Activated naive CD8-positive, alpha-beta T cell (primary cell): Measurements from ENCODE around the gene BCL2L2.
"Not testable (repeated sequence)": the region's sequence is repeated elsewhere in the genome, so short reads cannot be mapped to it uniquely, and the experiment has no call there.

Source experiments
- H3K27ac Mint-ChIP-seq: one replicate; pipeline ENCODE4 v1.8.0; 2021; ENCODE audit warnings: mixed read lengths
- H3K27me3 Mint-ChIP-seq: one replicate; pipeline ENCODE4 v1.8.0; 2021; ENCODE audit warnings: mixed read lengths
- H3K36me3 Mint-ChIP-seq: one replicate; pipeline ENCODE4 v1.8.0; 2021; ENCODE audit warnings: mixed read lengths
- H3K4me1 Mint-ChIP-seq: one replicate; pipeline ENCODE4 v1.8.0; 2021; ENCODE audit warnings: low read depth, mixed read lengths
- H3K4me3 Mint-ChIP-seq: one replicate; pipeline ENCODE4 v1.8.0; 2021; ENCODE audit warnings: mild to moderate bottlenecking, mixed read lengths
- H3K9me3 Mint-ChIP-seq: one replicate; pipeline ENCODE4 v1.8.0; 2021; ENCODE audit warnings: low read depth, mixed read lengths

Gene BCL2L2

DNA sequence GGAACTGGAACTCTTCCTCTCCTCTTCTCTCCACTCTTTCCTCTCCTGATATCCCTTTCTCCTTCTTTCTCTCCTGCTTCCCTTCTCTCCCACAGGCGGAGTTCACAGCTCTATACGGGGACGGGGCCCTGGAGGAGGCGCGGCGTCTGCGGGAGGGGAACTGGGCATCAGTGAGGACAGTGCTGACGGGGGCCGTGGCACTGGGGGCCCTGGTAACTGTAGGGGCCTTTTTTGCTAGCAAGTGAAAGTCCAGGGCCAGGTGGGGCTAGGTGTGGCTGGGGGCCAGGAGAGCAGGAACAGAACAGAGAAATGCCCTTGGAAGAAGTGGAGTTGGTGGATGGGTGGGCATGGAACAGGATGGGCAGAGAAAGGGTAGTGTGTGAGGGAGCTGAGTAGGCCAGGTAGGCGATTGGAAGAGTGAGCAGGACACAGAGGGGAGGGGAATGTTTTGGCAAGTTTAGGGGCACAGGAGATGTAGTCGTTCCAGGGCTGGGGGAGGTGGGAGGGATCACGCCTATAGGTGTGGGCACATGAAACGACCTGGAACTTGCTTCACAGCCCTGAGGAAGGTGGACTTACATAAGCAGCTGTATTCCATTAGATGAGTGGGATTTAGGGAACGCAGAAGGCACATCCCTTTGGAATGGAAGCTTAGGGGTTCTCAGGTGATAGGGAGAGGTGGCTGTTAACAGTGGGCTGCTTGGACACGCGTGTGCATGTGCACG lies 2.2 kb downstream of the BCL2L2 start:
- Mint-ChIP-seq H3K36me3 (no peaks in the 10 kb centered on the region), H3K4me1 (no peaks in the 10 kb centered on the region), H3K27ac (no peak overlapping the region), H3K9me3 (no peaks in the 10 kb centered on the region), H3K4me3 (no peak overlapping the region), H3K27me3 (peaks cover 13% of the 10 kb centered on the region)

DNA sequence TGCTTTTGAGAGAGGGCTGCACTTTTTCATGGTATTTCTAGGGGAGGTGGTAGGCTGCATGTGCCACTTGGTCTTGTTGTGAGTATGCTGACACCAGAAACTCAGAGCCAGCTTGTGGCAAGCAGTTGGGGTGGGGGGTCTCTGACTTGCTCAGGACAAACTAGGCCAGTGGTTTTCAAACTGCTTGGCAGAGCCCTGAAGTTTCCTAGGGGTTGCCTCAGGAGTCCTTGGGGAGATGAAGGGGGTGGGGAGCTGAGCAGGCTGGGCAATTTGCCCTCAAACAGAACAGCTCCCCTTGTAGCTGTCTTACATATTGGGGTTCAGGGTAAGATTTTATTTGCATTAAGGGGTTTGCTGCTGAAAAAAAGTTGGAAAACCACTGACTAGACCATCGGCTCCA lies 3.9 kb downstream of the BCL2L2 start:
- Mint-ChIP-seq H3K9me3 (no peaks in the 10 kb centered on the region), H3K27me3 (peaks cover 13% of the 10 kb centered on the region), H3K36me3 (no peaks in the 10 kb centered on the region), H3K4me3 (no peak overlapping the region), H3K4me1 (no peaks in the 10 kb centered on the region), H3K27ac (no peak overlapping the region)

DNA sequence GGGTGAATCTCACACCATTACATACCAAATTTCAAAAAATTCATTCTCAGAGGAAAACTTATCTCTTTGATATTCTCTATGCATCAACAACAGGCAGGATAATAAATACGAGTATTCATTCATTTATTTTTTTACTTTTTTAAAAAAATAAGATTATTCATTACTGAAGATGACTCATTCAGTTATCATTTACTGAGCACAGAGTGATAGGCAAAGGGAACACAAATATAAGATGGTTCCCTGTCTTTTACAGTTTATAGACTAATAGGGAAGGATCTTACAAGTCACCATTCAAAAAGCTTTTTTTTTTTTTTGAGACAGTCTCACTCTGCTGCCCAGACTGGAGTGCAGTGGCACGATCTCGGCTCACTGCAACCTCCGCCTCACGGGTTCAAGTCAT lies 9.7 kb downstream of the BCL2L2 start:
- Mint-ChIP-seq H3K9me3 (no peaks in the 10 kb centered on the region), H3K4me1 (peaks cover 10% of the 10 kb centered on the region), H3K27ac (no peak overlapping the region), H3K27me3 (no peaks in the 10 kb centered on the region), H3K4me3 (no peak overlapping the region), H3K36me3 (peaks cover 2% of the 10 kb centered on the region)

DNA sequence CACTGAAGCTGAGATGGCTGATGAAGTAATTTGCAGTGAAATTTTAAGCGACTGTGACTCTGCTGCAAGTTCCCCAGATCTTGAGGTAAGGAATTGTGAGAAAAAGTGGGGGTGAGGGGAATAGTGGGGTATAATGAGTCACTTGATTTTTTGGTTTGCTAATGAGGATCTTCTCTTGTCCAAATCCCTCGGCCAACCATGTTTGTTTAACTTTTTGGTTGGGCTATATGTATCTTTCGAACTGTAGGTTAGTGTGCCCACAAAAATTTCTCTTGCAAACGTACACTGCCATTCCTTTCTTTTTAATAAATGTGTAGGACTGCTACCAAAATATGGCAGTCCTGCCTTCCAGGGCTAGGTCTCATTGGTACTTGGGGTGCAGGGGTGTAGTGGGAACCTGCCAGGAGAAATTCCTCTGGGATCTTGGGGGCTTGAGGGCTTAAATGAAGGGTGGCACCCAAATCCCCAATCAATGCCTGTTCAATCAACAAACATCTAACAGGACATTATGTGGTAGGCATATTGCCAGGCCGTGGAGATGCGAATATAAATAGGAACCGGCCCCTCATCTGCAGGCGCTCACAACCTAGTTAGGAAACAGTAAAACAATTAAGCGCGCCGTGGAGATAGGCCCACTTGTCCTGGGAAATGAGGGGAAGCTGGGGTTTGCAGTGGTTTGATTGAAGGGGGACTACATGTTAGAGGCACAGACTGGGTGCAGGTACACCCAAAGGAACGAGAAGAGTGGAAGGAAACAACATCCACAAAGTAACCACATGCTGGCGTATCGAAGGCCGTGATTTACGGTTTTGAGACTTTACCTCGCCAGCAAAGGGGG lies 13.3 kb downstream of the BCL2L2 start:
- Mint-ChIP-seq H3K9me3 (no peaks in the 10 kb centered on the region), H3K27me3 (no peaks in the 10 kb centered on the region), H3K4me1 (peaks cover 26% of the 10 kb centered on the region), H3K36me3 (peaks cover 16% of the 10 kb centered on the region), H3K4me3 (peak overlapping the region; percentile 89), H3K27ac (peak overlapping the region; percentile 97)

DNA sequence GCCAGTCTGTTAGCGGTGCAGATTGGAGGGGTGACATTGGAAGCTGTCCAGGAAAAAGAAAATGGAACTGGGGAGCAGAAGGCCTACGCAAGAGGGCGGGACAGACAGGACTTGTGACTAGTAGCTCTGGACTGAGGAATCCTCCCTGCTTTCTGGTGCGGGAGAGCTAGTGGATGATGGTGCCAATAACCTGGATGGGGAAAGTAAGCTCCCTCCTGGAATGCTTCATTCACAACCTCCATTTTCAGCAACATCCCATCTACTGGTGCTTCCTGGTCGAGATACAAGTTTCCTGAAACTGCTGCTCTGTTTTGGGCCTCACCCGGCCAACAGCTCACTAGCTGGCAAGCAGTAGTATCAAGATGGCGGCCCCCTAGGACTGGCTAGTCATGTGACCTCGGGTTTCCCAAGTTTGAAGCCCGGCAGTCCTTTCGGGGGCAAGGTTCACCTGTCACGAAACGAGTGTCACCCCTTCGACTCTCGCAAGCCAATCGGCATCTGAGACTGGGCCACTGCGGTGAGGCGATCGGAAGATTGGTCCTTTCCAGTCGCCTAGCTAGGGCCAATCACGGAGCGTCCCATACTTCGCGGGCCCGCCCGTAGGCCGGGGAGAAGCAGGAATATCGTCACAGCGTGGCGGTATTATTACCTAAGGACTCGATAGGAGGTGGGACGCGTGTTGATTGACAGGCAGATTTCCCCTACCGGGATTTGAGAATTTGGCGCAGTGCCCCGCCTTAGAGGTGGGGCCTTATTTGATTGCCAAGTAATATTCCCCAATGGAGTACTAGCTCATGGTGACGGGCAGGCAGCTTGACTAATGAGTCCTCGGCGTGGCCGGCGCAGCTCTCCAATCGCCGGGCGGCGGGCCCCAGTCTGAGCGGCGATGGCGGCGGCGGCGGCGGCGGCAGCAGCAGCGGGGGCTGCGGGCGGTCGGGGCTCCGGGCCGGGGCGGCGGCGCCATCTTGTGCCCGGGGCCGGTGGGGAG lies 14.2 kb downstream of the BCL2L2 start, which contains the start of gene PABPN1:
PABPN1 (plus strand) TSS at position 874 of the 988 bp plus-strand sequence; CDS start at position 887, 13 bp downstream.
- Mint-ChIP-seq H3K4me3 (peak within 1 kb of the TSS; percentile 96), H3K4me1 (peaks cover 26% of the 10 kb centered on the region), H3K27ac (peak within 1 kb of the TSS; percentile 97), H3K9me3 (no peaks in the 10 kb centered on the region), H3K36me3 (peaks cover 16% of the 10 kb centered on the region), H3K27me3 (no peaks in the 10 kb centered on the region)

DNA sequence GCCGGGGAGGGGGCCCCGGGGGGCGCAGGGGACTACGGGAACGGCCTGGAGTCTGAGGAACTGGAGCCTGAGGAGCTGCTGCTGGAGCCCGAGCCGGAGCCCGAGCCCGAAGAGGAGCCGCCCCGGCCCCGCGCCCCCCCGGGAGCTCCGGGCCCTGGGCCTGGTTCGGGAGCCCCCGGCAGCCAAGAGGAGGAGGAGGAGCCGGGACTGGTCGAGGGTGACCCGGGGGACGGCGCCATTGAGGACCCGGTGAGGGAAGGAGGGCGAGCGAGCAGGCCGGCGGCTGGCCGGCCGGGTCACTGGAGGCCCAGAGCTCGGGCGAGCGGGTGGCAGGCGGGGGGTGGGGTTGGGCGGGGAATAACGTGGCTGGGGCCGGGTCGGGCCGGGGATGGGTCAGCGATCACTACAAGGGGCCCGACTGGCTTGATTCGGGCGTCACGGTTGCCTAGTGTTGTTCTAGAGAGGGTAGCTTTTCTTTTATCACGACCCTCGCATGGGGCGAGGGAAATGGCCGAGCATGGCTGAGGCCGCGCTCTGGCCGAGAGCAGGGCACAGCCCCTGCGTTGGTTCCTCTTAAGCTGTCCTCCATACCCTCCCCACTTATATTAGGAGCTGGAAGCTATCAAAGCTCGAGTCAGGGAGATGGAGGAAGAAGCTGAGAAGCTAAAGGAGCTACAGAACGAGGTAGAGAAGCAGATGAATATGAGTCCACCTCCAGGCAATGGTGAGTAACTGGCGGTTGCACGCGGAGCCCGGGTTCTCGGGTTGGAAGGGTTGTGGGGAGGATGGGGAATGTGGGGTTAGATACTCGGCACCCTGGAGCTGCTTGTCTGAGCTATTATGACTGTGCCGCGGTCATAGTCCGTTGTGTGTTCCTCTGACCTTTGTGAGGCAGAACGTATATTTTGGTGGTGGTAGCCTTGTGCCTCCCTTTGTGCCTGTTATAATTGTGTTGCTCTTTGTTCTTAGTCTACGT lies 15.2 kb downstream of the BCL2L2 start:
- Mint-ChIP-seq H3K27me3 (no peaks in the 10 kb centered on the region), H3K36me3 (peaks cover 16% of the 10 kb centered on the region), H3K9me3 (no peaks in the 10 kb centered on the region), H3K27ac (peak overlapping the region; percentile 93), H3K4me1 (peaks cover 26% of the 10 kb centered on the region), H3K4me3 (peak overlapping the region; percentile 96)

DNA sequence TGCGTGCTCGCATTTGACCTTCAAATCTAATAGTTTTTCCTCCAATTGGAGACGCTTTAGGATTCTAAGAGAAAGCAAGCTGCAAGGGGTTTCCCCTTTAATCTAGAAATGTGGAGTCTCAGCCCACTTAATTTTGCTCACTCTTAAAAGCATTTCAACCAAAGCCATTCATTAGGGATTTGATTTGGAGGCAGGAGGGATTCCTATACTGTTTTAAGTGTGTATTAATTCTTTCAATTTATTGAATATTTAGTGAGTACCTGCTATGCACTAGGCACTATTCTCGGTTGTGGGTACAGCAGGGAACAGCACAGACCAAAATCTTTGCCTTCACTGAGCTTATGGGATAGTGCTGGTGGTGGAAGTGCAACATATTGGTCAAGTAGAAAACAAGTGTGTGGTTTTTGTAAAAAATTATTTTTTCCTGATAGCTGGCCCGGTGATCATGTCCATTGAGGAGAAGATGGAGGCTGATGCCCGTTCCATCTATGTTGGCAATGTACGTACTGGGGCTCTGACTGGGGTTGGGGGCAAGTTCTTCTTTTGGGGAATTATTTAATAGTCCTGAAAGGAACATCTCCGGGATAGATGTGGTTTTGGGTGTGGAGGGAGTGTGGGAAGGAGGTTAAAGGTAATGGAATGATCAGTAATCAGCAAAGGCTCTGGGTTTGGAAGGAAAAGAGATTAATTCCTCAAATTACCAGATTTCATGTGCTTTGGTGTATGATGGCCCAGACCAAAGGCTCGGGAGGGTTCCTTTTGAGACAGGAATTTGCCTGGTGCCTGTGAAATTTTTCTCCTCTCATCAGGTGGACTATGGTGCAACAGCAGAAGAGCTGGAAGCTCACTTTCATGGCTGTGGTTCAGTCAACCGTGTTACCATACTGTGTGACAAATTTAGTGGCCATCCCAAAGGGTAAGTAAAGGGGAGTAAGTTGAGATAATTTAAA lies 16.2 kb downstream of the BCL2L2 start:
- Mint-ChIP-seq H3K27ac (peak overlapping the region; percentile 93), H3K4me3 (peak overlapping the region; percentile 96), H3K4me1 (peaks cover 26% of the 10 kb centered on the region), H3K9me3 (no peaks in the 10 kb centered on the region), H3K27me3 (no peaks in the 10 kb centered on the region), H3K36me3 (peaks cover 16% of the 10 kb centered on the region)

DNA sequence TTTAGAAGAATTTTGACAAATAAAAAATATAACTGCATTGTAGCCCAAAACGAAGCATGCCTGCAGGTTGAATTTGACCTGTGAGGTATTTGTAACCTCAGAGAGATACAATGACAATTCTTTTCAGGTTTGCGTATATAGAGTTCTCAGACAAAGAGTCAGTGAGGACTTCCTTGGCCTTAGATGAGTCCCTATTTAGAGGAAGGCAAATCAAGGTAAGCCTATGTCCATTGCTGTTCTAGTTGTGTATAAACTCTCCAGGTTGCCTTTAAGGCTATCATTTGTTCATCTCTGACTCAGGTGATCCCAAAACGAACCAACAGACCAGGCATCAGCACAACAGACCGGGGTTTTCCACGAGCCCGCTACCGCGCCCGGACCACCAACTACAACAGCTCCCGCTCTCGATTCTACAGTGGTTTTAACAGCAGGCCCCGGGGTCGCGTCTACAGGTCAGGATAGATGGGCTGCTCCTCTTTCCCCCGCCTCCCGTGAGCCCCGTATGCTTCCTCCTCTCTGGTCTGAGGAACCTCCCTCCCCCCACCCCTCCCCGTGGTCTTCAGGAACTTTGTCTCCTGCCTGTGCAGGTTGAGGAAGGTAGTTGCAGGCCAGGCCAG lies 17.3 kb downstream of the BCL2L2 start:
- no peaks in the 10 kb centered on the region for H3K27me3 Mint-ChIP-seq
- H3K36me3 Mint-ChIP-seq: peaks cover 16% of the 10 kb centered on the region
- no peak overlapping the region for H3K4me3 Mint-ChIP-seq
- peaks cover 28% of the 10 kb centered on the region for H3K4me1 Mint-ChIP-seq
- H3K27ac Mint-ChIP-seq: peak overlapping the region; percentile 28
- no peaks in the 10 kb centered on the region for H3K9me3 Mint-ChIP-seq

DNA sequence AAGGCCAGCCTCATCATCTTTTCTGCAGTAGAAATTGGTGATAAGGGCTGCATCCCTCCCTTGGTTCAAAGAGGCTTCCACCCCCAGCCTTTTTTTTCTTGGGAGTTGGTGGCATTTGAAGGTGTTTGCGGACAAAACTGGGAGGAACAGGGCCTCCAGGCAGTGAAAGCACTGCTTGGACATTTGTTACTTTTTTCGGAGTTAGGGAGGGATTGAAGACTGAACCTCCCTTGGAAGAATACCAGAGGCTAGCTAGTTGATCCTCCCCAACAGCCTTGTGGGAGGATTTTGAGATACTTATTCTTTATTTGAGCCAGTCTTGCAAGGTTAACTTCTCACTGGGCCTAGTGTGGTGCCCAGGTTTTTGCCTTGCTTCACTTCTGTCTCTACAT lies 17.8 kb downstream of the BCL2L2 start:
- Mint-ChIP-seq H3K36me3 (peaks cover 16% of the 10 kb centered on the region), H3K4me3 (no peak overlapping the region), H3K9me3 (no peaks in the 10 kb centered on the region), H3K27ac (no peak overlapping the region), H3K4me1 (peaks cover 28% of the 10 kb centered on the region), H3K27me3 (no peaks in the 10 kb centered on the region)

DNA sequence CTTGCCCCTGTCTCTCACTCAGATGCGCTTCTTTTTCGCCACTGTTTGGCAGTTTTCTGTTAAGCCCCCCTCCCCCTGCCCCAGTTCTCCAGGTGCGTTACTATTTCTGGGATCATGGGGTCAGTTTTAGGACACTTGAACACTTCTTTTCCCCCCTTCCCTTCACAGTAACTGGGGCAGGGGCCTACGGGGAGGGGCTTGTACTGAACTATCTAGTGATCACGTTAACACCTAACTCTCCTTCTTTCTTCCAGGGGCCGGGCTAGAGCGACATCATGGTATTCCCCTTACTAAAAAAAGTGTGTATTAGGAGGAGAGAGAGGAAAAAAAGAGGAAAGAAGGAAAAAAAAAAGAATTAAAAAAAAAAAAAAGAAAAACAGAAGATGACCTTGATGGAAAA lies 18.4 kb downstream of the BCL2L2 start:
- H3K36me3 Mint-ChIP-seq: peaks cover 14% of the 10 kb centered on the region
- no peaks in the 10 kb centered on the region for H3K9me3 Mint-ChIP-seq
- H3K27ac Mint-ChIP-seq: no peak overlapping the region
- no peaks in the 10 kb centered on the region for H3K27me3 Mint-ChIP-seq
- peaks cover 26% of the 10 kb centered on the region for H3K4me1 Mint-ChIP-seq
- no peak overlapping the region for H3K4me3 Mint-ChIP-seq

DNA sequence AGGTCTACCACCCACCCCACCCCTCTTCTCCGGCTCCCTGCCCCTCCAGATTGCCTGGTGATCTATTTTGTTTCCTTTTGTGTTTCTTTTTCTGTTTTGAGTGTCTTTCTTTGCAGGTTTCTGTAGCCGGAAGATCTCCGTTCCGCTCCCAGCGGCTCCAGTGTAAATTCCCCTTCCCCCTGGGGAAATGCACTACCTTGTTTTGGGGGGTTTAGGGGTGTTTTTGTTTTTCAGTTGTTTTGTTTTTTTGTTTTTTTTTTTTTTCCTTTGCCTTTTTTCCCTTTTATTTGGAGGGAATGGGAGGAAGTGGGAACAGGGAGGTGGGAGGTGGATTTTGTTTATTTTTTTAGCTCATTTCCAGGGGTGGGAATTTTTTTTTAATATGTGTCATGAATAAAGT lies 19.1 kb downstream of the BCL2L2 start:
- H3K4me1 Mint-ChIP-seq: peaks cover 18% of the 10 kb centered on the region
- not testable (repeated sequence) for H3K4me3 Mint-ChIP-seq, H3K27ac Mint-ChIP-seq, H3K27me3 Mint-ChIP-seq, H3K9me3 Mint-ChIP-seq
- peaks cover 14% of the 10 kb centered on the region for H3K36me3 Mint-ChIP-seq

DNA sequence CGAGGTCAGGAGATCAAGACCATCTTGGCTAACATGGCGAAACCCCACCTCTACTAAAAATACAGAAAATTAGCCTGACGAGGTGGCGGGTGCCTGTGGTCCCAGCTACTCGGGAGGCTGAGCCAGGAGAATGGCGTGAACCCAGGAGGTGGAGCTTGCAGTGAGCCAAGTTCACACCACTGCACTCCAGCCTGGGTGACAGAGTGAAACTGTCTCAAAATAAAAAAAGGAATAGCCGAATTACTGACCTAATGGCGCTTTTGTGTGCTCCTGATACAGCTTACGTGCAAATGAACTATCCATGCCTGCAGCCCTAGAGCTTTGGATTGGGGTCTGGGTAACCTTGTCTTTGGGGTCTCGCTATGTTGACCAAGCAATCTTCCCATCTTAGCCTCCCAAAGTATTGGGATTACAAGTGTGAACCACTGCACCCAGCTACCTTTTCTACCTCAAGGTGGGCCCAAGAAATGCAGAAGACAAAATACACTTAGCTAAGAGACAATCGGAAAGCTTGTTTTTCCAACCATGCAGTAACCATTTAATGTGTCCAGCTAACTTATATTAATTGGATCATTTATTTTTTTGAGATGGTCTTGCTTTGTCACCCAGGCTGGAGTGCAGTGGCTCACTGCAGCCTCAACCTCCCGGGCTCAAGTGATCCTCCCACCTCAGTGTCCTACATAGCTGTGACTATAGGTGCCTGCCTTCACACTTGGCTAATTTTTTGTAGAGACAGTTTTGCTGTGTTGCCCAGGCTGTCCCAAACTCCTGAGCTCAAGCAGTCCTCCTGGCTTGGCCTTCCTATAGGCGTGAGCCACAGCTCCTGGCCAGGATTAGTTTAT lies 20.1 kb downstream of the BCL2L2 start:
- peak overlapping the region; percentile 58 for H3K27ac Mint-ChIP-seq
- peaks cover 14% of the 10 kb centered on the region for H3K36me3 Mint-ChIP-seq
- H3K27me3 Mint-ChIP-seq: no peaks in the 10 kb centered on the region
- no peak overlapping the region for H3K4me3 Mint-ChIP-seq
- no peaks in the 10 kb centered on the region for H3K9me3 Mint-ChIP-seq
- peaks cover 18% of the 10 kb centered on the region for H3K4me1 Mint-ChIP-seq
